CD4-positive, alpha-beta T cell treated with Interleukin-4 for 1 hour (primary cell): ENCODE data around the gene PHF14.
A peak's percentile ranks its signal among the peaks of the same experiment; 100 is the strongest.

Experiments used
- DNase-seq, 2 donors: peaks; one replicate each; pipeline ENCODE4 v3.0.0-alpha.2; 2020 to 2022

The PHF14 gene

DNA sequence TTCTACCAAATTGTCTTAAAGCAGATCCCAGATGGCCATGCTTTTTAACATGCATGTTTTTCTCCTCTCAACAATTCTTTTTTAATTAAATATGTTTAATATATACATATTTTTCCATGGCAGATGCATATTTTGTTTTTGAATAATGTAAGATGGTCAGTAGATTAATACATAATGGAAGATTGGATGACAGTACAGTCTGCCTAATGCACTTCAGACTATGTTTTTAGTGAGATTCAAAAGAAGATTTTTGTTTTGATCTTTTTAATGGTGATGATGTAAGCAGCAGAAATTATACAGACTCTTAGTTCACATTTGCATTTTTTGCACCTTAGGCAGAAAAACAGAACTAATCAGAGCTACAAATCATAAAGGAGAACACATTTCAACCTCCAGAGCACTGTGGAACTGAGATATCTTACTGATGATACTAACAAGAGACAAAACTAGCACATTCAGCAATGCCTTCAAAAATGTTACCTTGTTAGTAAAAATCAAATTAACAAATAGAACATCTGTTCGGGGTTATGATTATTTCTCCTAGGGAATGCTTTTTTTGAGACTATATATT, 203.4 kb downstream of the PHF14 start:
- DNase-seq, result no peak

DNA sequence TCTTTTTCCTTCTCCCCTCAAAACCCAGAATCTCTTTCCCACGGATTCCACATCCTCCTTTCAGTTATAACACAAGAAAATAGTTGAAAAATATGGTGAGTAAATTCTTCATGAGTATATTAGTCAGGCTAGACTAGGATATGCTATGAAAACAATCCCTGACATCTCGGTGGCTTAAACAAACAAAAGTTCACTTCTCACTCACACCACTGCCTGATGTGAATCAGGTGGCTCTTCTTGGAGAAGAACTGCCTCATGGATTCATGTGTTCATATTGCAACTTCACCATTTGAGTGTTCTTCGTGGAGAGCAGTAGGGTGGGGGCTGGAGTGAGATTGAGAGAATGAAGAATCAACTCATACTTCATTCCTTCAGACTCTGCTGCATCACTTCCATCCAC, 204.1 kb downstream of the PHF14 start:
- no peak for DNase-seq

- no peak for DNase-seq
Measured at GRCh38 chr7:11181590-11181989, 207.9 kb downstream of the PHF14 start.

DNA sequence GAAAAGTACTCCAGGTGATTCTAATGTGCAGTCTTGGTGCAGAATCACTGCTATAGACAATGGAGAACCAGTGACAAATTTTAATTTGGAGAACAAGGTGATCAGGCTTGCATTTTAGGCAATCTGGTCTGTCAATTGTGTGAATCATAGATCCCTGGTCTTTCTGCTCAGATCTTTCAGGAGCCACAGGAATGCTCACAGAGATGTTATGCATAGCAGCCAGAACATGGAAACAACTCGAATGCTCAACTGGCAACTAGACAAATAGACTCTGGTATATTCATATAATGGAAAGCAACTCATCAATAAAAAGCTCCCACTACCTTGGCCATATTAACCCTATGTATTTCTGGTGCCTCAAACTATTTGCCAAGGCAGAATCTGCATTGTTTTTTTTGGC, 209.1 kb downstream of the PHF14 start:
- no peak for DNase-seq

DNA sequence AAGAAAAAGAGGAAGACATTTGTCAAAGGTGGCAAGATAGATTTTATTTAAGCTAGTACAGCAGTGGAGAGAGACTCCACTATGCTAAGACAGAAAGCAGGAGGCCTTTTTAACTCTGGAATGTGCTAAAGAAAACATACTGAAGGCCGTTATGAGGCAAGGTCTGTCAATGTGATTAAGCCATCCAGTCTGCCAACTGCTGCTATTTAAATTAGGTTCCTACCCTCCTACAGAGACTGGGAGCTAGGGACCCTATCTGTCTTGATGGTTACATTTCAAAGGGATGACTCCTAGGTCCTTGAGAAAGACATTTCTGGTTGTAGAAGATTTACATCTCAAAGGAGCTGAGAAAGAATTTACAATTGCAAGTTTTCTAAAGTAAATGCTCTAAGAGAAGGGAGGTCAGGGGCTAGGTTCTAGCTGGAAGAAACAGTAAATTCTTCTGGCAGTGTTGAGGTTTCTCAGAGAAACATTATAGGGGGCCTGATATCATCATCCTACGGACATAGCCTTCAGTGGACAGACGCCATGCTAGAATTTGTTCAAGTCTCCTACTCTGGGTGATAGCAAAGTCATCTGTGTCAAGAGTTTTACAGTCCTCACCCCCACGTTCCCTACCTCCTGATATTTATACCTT, 211.6 kb downstream of the PHF14 start:
- DNase-seq, result no peak

DNA sequence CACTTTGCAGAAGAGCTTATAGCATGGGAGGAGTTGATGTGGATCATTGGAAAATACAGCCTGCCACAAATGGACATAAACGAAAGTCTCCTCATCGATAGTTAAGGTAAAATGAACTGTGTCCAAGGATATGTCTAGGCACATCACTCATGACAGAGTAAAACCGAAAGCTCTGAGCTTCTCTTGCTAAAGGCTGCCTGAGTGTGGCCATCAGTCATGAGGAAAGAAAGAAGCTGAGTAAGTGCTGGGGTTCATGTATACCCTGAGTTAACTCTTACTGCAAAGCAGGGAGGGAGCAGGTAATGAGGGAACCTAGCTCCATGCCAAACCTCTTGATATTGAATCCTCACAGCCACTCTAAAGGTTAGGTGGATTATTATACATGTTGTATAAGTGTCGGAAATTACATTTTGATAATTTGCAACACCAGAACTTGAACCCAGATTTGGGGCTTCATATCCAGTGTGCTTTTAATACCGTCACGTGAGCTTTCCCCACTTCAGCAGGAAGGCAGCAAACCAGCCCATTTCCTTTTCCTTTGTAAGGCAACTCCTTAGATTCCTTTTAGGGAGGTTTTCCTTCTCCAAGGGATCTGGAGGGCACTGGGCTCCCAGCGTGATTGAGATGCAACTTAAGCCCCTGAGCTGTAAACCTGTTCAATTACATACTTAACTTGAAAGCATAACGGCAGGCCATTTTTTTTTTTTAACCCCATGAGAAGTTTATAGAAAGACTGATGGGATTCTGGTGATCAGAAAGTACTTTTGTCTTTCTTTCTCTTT, 215.0 kb downstream of the PHF14 start:
- DNase-seq, result no peak

- DNase-seq, result no peak
Measured at GRCh38 chr7:11191081-11191480, 217.4 kb downstream of the PHF14 start.

DNA sequence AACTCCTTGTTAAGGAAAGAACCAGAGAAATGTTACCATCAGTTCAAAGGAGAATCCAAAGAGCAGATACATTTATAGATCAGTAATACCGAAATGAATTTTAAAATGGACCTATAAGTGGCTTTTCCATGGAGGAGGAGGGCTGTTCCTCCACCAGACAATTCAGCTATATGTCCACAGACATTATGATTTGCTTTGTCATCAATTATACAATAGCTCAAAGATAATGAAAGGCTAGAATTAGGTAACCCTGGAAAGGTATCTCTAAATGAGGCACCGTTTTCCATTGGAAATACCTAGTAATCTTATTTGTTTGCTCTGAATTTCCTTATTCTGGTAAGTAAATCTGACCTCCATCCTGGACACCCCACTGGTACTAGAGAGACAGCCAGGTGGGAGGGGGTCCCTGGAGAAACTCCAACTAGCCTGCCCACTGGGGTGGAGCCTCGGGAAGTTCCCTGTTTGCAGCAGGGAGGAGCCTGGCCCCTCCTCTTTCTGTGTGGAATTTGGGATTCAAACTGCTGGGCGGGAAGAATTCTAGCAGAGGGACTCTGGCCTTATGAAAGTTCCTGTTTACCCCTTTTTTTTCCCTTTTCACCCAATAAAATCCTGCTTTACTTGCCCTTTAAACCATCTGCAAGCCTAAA, 218.0 kb downstream of the PHF14 start:
- DNase-seq, result no peak

GRCh38 chr7:11192506-11192905, 218.8 kb downstream of the PHF14 start:
- DNase-seq, result no peak

DNA sequence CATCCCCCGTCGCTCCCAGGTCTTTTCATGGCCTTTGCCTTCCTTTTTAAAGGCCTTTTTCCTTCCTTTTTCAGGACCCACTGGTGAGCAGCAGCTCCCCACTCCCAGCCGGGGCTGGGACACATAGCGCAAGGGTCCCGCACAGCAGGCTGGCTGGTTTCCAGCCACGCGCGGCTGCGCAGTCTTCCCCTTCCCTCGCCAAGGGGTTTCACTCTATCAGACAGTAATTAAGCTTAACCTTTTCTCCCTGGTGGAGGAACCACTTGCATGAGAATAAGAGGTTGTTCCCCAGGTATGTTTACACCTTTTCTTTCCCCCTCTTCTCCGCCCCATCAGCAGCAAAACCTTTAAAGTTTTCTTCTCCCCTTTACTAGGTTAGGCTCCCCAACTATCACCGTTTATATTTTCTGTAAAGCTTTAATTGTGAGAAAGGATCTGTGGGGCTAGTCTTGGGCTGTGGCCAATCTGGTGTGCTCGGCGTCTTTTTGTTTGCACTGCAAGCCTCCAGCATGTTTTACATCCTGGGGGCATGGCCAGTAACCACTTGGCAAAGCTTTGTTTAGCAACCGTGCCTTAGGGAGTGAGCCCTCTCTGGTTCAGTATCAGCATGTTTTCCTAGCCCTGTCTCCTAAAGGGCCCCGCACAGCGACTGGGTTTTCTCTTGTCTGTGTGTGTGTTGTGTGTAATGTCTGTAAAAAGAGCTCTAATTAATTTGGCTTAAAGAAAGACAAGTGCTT, 219.6 kb downstream of the PHF14 start:
- no peak for DNase-seq

- no peak for DNase-seq
Measured at GRCh38 chr7:11193888-11194287, 220.2 kb downstream of the PHF14 start.

DNA sequence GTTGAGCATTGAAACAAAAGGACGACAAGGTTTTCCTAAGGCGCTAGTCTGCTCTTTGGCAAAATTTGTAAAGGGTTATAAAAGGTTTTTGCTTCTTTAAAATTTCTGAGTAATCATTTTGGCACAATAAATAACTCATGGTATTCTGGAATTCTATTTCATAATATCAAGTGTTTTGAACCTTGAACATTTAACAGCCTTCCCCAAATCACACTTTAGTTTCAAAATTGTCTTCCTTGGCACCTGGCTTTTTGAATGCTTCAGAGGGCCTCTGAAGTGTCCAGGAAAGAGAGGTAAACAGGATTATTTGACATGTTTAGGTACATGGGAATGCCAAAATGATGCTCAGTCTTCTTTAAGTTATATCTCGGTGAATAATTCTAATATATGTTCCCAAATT, 220.8 kb downstream of the PHF14 start:
- no peak for DNase-seq

GRCh38 chr7:11195502-11195901, 221.8 kb downstream of the PHF14 start:
- no peak for DNase-seq

DNA sequence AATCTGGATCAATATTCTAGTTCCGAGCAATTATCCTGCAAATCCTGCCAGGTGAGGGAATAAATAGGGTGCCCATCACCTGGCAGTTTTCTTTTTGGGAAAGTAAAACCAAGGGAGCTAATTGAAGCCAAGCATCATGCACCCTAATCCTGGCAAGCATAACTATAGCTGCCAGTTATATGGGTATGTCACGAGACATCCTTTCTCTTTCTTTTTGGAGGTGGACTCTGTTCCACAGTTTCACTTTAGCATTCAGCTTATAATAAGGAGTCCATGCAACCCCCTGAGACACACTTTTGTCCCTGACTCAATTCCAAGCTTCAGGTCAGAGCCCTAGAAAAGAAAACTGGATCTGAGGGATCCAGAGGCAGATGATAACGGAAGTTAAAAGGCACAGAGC, 222.5 kb downstream of the PHF14 start:
- DNase-seq, result no peak

- no peak for DNase-seq
Measured at GRCh38 chr7:11203224-11203623, 229.6 kb downstream of the PHF14 start.

- no peak for DNase-seq
Measured at GRCh38 chr7:11203683-11204082, 230.0 kb downstream of the PHF14 start.

GRCh38 chr7:11206177-11206899, 232.7 kb downstream of the PHF14 start:
- DNase-seq, result no peak

- no peak for DNase-seq
Measured at GRCh38 chr7:11207565-11207964, 233.9 kb downstream of the PHF14 start.

DNA sequence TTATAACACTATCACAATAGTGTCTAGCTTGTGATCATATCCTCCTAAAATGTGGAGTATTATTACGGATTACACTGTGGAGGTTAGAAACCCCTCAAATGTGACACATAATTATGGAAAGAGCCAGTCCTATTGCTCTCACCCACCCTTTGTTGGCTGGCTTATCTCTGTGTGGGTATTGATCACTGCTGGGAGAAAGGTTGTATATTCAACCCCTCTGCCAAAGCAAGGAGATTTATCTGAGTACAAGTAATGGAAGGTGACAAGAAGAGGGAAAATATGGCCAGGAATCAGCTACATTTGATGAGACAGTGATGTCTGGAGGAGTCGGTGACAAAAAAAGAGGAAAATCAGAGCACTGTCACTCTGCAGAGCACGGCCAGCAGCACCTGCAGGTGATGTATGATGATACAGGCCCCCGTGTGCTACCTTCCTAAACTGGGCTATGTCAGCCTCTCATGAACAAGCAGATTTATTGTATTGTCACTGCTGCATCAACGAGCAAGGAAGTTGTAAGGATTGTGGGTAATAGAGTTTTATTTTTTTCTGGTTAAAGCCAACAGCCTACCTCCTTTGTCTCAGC, 235.3 kb downstream of the PHF14 start:
- no peak for DNase-seq

DNA sequence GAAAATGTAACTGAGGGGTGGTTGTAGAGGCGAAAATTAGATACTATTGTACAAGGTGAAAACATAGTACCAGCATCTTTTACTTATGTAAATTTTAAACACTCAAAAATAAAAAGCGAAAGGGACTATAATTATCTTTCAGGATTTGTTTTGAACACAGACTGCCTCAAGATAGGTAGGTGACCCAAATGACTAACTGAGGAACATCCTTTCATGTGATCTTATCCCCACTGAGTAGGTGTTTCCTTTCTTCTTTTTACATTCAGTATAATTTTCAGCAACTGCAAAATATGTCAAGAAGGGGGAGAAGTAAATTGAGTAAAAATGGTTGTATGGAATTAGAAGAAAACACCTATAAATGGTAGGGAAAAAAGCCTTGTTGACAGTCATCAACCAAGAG, 236.7 kb downstream of the PHF14 start:
- DNase-seq, result no peak

GRCh38 chr7:11212080-11212711, 238.5 kb downstream of the PHF14 start:
- DNase-seq, result peak; percentile 46 to 58

- no peak for DNase-seq
Measured at GRCh38 chr7:11212816-11213215, 239.1 kb downstream of the PHF14 start.
